Stimulated activated CD8-positive, alpha-beta memory T cell treated with anti-CD3 and anti-CD28 coated beads, Interleukin-15, amount 100 ng/mL, for 4 hours (primary cell): ENCODE data around the gene FOXG1.

ENCODE experiments used
- DNase-seq, 2 donors: peaks; one replicate each; pipeline ENCODE4 v3.0.0-alpha.2; 2020; ENCODE audit warnings: low read depth in 2 of 2

FOXG1 gene

GRCh38 chr14:28766469-28766955, at the start of gene FOXG1:
FOXG1 (plus strand) TSS chr14:28766787; CDS start chr14:28767280, 493 bp downstream.
- no peak for DNase-seq

DNA sequence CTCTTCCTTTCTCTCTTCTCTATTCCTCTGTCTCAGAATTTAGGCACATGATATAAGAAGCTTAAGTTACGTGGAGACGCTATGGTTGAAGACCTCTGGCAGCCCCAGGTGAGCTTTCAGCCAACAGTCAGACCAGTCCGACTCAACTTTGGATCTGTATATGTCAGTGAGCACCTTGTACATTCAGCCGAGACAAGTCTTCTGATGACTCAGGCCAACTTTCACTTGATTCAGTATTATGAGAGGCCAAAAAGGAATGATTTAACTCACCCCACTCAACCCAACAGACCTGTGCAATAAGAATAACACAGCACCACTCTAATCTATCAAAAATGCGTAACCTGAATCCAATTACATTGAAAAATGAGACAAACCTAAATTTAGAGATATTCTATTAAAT, 47.5 kb upstream of the FOXG1 start:
- no peak for DNase-seq

GRCh38 chr14:28731358-28731757, 35.2 kb upstream of the FOXG1 start:
- DNase-seq, result no peak

DNA sequence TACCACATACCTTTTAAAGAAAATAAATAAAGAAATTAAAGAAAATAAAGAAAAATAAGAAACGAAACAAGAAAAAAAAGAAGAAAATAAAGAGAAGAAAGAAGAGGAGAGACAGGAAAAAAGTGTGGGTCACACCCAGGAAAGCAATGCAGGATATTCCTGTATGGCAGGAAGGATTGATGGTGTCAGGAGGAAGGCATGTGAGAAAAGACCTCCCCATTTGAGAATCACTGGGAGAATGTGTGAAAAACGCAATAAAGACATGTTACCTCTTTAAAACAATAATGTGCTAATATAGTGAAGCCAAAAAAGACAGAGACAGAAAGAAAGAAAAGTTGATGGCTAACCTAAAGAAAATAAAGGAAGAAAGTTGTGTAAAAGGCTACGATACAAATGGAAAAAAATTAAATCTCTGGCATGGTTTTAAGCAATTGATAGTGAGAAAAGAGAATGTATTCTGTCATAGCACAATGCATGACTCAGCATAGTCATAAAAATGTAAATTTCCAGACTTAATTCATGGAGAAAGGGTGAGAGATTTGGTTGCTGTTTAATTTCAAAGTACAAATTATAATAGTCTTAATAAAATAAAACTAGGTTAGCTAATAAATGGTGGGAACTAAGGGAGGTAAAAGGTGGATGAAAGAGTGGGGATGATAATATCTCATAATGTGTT, 24.3 kb upstream of the FOXG1 start:
- no peak for DNase-seq

- no peak for DNase-seq
Observed at GRCh38 chr14:28744126-28744525, 22.5 kb upstream of the FOXG1 start.

DNA sequence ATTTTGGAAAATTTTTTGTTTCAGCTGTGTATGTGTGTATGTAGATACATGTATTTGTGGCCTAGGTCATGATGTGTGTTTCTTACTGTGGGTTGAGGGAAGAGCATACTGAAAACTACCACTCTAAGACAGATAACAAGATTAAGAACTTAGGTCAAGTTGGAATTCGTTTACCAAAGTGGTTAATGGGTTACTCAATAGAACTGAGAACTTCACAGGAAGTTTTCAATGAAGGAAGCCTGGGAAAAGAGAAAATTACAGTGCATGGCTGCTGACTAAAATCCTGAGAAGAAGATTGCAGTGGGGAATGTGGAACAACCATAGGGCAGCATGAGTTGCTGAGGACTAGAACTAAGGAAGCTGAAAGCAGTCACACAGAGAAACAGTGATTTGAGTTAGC, 21.4 kb upstream of the FOXG1 start:
- DNase-seq, result no peak

GRCh38 chr14:28746247-28746646, 20.3 kb upstream of the FOXG1 start:
- DNase-seq, result no peak

- DNase-seq, result no peak
Observed at GRCh38 chr14:28751467-28752058, 15.0 kb upstream of the FOXG1 start.

- DNase-seq, result no peak
Observed at GRCh38 chr14:28754209-28754985, 12.2 kb upstream of the FOXG1 start.

GRCh38 chr14:28755198-28755815, 11.3 kb upstream of the FOXG1 start:
- DNase-seq, result no peak

GRCh38 chr14:28755884-28756268, 10.7 kb upstream of the FOXG1 start:
- DNase-seq, result no peak

- DNase-seq, result no peak
Observed at GRCh38 chr14:28756269-28756883, 10.2 kb upstream of the FOXG1 start.

- DNase-seq, result no peak
Observed at GRCh38 chr14:28756884-28757570, 9.6 kb upstream of the FOXG1 start.

GRCh38 chr14:28757786-28758185, 8.8 kb upstream of the FOXG1 start:
- DNase-seq, result no peak

- DNase-seq, result no peak
Observed at GRCh38 chr14:28758253-28758884, 8.2 kb upstream of the FOXG1 start.

DNA sequence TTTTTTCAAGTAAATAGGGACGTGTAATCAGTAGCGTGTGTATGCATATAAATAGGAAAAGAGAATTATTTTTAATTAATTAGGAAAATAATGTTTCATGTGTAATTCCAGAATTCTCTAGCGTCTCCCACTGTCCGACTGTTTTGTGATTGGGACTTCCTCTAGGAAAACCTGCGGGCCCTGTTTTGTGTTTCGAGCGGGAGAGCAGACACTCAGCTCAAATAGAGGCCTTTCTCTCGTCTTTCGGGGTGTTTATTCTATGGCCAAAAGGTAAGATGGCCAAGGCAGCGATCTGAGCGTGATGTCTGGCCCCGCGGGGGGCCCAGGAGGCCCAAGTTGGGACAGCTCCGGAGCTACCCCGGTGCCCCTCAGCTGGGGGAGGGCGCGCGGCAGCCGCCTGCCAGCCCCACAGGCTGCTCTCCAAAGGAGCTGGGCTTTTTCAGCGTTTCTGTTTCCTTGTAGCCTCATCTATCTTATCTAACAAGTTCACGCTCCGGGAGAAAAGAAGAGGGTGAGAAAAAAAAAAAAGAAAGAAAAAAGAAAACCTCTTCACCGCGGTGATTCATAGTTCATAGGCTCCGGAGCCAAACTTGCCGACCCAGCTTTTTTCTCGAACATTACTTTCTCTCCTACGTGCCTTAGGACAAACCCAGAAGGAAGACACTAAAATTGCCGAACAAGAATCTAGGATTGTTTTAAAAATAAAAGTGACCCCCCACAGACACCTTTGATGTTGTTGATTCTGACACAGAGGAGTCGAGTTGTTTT, 7.5 kb upstream of the FOXG1 start:
- no peak for DNase-seq

DNA sequence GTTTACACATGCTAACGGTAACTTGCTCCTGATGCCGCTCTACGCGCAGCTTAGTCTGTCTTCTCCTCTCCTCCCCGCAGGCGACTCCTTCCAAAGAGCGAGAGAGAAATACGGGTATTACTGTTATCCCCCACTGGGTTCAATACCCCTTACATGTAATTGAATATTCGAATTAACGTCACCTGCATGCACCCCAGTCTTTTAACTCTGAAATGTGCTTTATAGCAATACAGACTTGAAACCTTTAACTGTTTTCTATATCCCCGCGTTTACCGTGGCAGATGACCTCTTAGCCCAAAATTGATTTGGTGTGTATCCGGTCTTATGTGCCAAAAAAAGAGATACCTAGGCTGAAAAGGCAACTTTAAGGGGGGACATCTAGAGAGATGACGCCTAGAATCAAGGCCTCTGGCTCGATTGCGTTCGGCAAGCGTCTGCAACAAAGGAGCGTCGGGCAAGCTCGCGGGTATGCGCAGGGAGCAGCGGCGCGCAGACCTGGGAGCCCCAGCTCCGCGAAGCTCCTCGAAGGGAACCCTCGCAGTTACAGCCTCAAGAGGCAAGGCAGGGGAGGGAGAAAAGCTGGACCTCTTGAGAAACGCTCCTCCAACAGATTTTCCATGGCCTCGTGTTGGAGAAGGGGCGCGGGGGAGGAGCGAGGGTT, 6.8 kb upstream of the FOXG1 start:
- no peak for DNase-seq

- no peak for DNase-seq
Observed at GRCh38 chr14:28760431-28760996, 6.1 kb upstream of the FOXG1 start.
